Inflammatory macrophage (primary cell): ENCODE data around the gene CTIF.
A peak's percentile ranks its signal among the peaks of the same experiment; 100 is the strongest.

Source experiments
- DNase-seq, 2 donors: peaks; one replicate each; pipeline ENCODE4 v3.0.0-alpha.2; 2020 to 2022

Gene CTIF

DNA sequence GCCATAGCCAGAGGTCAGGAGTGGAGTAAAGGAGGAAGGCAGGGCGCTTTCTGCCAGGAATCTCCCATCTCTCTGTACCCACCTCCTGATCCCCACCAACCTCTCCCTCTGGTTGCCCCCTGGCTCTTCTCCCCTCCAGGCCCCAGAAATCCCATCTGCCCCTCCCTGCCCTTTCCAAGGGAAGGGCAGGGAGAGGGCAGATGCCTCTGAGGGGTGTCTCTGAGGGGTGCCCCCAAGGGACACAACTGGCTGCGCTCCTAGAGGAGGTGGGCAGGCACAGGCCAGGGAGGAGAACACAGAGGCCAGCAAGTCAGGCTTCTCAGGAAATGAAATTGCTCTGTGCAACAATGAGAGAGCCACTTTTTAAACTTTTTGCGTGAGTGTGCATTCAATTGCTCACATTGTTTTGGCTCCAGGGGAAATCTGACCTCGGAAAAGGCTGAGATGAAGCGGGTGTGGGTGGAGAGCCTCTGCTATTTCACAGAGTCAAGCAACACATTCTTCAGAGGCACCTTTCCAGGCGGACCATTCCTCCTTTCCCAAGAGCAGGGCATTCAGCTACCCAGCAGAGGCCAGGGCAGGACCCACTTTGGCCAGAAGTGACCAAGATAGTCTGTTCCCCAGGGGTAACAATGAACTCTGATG is 286.4 kb downstream of the CTIF start:
- no peak for DNase-seq

DNA sequence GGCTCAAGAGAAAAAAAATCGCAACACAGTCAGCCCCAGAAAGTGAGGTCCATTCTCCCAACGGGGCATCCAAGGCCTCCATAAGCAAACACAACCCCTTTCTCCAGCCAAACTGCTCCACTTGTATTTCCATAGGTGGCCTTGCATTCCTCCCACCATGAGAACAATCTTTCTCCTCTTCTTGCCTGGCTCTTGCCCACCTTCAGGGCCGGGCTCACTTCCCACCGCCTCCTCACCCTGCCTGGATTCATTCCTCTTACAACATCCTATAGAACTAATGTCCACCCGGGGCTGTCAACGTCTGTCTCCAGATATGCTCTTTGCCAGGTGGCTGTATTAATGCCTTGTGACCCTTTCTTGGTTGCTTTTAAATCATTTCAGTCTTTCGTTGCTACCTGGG is 287.4 kb downstream of the CTIF start:
- no peak for DNase-seq

DNA sequence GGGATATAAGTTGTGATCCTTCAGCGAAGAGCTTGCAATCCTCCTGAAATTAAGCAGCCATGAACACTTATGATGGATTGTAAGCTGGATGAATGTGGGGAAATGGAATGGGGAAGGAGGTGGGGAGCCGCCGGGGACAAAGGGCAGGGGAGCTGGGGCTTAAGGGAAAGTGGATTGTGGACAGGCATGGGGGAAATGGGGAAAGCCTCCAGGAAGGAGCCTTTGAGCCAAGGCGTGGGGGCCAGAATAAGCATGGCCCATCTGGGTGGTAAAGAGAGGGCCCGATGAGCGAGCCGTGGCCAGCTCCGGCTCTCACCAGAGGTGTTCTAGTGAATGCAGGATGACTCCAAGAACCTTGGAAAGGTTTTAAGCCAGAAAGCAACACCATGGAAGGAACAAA is 288.0 kb downstream of the CTIF start:
- DNase-seq: no peak

DNA sequence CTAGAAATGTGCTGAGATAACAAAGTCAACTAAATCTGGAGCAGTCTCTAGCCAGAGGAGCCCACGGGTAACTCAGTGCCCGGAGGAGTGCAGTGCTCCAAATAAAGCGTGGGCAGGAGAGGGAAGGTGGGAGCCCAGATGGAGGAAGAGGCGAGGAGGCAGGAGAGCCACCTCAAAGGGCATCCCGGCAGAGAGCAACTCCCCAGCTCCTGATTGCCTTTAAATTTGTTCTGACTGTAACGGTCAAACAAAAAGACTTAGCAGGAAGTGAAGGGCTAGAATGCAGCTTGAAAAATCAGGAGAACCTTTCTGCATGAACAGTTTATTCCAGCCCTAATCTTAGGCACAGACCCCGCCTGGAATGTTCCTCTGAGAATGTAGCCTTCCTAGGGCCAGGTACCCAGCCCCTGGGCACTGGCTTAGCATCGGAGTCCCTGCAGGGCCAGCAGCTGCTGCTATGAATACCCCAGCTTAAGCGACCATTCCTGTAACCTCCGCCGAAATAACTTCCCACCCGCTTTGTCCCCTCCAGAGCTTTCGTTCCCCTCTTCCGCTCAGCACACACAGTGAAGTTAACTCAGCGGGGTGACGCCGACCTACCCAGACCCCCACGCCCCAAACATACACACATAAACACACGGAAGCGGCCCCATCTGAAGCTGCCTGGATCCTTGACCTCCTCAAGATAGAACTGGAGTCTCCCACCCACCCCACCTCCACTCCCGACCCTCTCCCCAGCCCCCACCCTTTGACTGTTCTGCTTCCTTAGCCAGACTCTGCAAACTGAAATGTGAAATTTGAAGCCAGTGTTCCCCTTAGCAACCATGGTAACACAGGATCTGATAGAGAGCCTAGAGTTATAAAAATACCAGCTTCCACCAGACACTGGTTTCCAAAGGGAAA is 288.7 kb downstream of the CTIF start:
- no peak for DNase-seq

DNA sequence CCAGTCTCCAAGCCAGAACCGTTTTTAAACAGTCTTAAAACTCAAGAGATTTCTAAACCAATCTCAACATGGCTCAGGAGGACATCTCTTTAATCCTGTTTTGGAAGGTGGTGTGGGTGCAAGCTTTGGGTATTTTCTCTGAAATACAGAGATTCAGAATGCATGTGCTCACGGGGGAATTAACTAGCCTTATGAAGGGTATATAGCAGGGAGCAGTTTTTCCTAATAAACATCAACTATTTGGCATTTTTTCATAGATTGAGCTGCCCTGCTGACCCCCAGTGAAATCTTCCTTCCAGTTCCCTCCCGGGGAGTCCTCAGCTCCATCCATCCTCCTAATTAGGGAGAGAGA is 289.3 kb downstream of the CTIF start:
- DNase-seq: no peak

DNA sequence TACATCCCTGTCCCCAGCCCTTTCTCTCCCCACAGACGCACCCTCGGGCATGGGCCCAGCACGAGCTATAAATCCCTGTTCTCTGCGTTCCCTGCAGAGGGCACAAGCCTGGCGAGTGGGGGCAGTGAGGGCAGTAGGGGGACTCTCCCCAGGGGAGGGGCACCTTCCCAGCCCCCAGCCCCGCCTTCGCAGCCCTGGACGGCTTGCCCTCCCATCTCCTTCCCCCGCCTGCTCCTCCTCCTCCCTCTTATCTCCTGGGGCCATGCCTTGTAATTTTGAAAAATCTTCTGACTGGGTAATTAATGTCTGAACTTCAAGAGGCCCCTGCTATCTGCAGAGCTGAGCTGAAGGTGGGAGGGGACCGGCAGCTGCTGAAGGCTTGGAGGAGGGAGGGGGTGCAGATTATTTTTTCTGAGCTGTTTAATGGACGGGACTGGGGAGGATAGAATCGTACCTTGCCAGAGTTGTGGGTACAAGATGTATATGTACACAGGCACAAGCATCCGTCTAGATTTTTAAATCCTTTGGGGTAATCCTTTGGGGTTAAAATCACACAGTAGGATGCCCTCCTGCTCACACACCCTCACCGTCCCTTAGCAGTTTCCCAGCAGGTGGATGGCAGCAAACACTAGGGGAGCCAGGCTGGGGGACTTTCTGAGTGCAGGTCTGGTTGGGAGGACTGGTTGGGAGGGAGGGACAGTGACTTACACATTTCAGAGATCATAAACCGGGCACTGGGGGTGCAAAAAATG is 290.0 kb downstream of the CTIF start:
- DNase-seq: no peak

DNA sequence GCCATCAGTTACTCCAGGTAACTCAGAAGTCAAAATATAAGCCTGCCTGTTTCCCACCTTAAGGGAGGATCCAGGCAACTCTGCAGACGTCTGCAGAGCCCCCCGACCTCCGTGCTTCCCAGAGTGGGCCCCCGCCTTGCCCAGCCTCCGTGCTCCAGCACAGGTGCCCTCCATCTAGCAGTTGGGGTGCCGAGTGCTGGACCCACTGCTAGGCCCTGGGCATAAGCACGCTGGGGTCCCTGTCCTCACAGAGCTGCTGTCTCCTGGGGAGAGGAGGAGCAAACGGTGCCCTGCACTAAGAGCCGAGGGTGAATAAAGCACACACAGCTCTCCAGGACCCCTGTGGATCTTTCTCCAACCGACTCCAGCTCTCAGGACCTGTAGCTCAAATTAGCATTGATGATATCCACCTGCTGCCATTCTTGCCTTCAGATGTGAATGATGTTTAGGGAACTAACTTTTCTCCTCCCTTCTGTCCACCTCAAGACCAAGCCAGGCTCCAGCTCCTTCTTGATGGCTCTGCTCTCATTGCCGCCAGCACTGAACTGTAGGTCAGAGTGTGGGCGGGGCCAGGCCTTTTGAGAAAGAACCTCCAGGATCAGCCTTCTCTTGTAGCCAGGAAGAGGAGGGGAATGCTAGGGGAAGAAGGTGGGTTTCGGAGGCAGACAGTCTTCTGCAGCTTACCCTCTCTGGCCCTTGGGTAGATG is 290.8 kb downstream of the CTIF start:
- DNase-seq: no peak

DNA sequence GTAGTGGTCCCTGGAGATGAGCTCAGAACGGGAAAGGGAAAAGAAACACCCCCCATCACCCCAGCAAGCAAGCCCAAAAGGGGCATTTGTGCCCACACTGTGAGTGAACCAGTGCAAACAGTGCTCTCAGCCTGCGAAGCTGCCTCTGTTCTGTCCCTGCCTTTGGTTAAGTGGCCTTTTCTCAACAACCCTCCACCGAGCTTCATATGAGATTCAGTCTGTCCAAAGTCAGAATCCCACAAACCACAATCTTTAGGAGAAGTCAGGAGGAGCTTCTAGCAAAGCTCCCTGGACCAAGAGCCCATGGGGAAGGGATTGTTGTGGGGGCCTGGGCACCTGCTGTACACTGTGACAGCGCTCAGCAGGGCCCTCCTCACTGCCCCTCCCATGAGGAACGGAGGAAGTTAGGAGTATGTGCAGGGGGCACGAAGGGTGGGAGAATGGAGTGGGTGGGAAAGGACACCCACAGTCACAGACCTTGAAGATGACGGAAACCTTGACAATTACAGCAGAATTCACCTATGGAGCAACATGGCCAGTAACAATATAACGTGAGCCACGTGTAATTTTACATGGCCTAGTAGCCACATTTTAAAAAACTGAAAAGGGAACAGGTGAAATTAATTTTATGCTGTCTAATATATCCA is 292.4 kb downstream of the CTIF start:
- peak in 1 of 2 donors; percentile 16 for DNase-seq

DNA sequence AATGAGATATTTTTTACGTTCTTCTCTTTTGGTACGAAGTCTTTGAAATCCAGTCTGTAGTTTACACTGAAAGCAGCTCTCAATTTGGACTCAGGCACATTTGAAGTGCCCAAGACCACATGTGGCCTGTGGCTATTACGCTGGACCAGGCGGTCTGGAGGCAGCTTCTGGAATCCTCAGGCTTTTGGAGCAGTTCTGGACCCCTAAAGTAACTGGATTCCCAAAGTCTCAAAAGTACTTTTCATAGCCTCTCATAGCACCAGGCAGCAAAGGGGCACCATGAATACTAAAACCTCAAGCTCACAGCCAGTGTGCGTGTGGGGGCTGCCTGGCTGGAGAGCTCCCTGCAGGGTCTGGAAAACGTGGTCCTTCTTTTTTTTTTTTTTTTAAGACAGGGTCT is 293.0 kb downstream of the CTIF start:
- DNase-seq: no peak

DNA sequence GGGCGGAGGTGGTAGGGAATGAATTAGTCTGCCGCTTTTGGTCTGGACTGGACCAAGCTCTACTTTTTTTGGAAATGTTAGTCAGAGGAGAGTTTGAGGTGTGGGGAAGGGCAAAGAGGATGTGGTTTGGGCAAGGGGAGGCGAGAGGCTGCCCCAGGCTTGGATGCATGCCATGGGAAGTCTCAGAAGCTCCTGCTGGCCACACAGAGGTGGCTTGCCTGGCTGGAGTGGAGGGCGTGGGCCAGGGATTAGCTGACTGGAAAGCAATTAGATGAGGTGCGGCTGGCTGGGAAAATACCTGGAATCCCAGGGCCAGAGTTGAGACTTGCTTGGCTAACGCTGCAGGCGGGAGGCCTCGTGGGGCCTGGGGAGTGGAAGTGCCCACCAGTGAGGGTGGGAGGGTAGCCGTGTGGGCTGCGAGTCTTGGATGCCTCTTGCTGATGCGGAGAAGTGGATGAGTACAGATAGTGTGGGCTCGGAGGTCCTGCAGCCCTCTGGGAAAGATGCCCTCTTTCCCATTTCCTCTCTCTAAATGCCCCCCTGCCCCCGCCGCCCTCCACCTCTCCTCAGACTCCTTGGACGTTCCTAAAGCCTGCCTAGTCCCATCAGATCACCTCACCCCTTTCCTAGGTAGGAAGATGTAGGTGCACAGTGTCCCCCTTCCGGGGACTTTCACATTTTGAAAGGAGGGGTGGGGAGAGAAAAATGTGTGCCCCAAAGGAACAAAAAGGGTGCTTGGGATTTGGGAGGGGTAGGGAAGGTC is 294.3 kb downstream of the CTIF start:
- peak; percentile 43 to 61 for DNase-seq

DNA sequence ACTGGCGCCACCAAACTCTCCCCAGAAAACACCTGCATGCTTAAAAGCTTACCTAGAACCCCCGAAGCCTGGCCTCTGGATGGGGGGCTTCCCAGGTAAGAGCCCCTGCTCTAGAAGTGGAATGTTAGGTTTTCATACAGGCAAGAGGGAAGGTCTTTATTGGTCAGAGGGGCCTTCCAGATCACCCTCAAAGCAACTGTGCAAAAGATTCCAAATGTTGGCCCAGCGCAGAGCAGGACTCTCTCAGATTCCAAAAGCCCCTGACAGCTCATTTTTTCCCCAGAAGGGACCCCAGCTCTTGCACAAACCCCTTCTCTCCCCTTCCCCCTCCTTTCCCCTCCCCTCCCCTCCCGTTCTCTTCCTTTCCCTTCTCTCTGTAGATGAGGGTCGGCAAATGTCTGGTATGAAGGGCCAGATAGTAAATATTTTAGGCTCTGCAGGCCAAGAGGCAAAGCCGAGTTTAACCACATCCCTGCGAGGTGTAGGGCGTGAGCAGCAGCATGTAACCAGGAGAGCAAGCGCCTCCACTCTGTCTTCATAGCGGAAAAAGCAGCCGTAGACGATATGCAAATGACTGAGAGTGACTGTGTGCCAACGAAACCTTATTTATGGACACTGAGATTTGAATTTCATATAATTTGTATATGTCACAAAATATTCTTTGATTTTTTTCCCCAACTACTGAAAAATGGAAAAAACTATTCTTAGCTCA is 295.0 kb downstream of the CTIF start:
- DNase-seq: peak; percentile 29 to 53

DNA sequence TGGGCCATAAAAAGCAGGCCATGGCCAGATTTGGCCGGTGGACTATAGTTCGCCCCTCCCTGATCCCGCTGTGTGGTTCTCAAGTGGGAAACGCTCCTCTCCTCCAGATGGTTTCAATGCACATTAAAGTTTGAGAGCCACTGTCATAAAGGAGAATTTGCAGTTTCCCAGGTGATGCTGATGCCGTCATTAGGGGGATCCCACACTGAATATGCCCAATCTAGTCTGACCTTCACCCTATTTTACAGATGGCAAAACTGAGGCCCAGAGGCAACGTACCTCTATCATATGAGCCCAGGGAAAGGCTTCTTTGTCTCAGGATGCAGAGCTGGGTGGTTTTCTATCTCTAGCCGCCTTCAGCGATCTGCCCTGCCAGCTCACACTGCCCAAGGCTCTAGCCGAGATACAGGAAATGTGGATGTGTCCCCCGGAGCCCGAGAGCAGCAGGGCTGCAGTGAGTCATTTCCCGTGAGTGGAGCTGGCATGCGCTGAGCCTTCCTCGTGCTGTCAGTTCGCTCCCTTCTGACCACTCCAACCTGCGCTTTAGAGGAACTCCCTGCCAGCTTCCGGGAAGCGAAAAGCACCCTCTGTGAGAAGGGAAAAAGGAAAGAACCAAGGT is 295.7 kb downstream of the CTIF start:
- DNase-seq: peak; percentile 94 to 98

DNA sequence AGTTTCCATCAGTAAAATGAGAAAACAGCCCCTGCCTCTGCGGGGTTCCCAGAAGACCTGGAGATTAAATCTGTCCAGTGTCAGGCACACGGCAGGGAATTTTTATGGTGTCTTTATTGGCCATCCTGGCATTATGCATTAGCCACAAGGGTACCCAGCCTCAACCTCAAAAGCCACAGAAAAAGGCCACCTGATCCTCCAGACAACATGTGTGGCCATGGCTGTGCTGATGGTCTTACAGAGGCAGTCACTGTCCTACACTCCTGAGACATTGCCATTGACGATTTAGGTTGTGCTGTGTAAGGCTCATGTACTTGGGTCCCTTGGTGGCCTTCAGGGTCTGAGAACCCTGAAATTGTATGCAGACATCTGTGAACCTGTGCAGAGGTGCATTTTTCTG is 296.3 kb downstream of the CTIF start:
- DNase-seq: no peak

DNA sequence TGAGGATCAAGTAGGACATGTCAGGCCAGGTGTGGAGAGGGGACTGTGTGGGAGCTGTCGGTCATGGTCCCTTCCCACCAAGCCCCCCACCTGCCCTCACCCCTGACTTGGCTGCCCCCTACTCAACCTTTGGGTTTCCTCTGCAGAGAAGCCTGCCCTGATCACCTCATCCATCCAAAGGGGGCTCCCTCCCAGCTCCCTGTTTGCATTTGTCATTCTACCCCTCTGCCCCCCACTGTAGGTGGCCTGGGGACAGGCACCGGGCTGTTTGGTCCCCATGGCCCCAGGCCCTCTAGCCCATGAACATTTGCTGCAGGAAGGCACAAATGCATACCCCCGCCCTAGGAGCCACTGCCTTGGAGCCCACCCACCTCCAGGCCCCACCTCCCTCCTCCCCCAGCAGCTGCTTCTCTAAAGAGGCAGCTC is 296.9 kb downstream of the CTIF start:
- DNase-seq: no peak

DNA sequence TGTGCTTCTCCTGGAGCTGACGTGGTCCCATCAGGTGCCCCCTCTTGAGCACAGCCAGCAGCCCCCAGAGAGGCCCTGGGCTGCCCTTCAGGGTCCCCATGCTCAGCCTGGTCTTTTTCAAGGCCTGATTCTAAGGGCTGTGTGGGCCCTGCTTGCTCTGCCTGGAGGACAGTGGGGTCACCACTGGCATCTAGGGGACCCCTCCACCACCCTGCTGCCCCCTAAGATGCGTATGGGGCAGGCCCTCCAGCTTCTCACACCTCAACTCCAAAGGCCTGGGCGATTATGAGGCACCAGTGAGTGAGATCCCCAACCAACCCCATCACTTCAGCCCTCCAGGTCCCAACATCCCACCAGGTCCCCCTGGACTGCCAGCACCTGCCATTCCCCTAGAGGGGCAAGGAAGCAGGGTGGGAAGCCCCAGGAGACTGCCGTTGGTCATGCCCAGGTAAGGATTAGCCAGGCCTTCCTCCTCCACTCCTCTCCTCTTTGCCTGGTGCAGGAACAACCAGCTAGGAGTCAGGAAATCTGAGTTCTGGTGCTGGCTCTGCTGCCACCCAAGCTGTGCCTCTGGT is 297.5 kb downstream of the CTIF start:
- DNase-seq: no peak

DNA sequence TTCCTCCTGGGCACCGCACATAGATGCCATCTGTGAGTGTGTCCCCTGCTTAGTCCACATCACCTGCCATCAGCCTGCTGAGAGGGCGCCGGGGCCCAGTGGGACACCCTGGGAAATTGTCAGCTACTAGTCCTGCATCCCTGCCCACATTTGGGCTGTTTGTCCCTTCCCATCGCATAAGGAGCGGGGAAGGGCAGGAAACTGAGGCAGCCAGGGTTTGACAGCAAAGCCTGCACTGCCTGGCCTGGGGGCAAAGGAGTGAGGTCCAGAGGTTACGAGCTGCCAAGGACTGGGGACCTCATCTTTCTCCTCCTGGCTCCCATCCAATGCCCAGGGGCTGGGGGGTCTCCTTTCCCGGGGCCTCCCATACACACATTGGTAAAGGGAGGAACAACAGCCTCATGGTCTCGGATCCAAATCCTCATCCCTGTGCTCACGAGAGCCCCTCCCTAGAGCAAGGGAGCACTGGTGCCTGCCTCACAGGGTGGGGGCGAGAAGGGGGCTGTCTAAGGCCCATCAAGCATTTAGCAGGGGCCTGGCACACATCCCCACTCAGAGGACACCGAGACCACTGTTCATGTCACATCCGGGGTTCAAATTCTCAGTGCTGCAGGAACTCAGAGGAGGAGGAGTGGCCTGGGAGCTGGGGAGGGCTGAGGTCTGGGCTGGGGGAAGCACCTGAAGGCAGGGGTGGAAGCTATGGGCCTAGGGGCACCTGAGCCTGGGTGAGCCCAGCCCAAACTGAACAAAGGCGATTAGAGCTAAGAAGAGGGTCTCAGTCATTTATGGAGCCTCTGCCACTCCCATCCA is 298.2 kb downstream of the CTIF start:
- no peak for DNase-seq

DNA sequence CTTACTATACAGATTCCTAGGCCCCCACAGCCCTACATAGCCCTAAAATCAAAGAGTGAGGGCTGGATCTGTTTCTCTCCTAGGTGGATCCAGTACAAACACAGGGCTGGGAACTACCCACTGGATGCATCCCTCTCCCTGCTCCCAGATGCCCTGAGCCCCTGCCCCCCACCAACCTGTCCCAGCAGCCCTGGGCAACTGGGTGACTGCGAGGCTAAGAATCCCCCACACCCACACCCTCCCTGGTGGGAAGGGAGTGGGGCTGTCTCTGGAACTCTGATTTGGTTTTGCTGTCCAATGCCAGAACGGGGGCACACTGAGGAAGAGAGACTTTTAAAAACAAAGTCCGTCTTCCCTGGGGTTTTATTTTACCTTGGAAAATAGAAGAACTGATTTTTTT is 298.8 kb downstream of the CTIF start:
- no peak for DNase-seq

DNA sequence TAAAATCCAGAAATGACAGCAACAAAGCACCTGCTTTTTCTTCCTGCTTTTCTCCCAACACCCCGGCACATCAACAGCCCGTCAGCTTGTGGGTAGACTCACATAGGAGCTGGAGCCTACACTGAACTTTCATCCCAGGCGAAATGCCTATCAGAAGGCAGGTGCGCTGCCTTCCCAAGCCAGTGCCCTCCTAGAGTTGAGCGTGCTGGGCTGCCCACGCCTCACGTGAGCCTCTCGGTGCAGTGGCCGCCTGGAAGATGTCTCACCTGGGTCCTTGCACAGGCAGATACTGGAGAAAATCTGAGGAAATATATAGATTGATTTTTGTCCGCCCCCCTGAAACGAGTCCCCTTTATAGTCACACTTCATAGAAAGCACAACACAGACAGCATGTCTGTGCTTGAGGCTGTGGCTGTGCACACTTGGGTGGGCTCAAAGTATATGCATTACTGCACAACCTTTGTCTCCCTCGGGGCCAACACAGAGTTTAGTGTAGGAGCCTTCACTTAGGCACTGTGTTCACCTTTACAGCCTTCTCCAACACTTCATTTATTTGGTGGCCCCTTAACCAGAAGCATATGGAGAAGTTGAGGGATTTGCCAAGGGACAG is 299.4 kb downstream of the CTIF start:
- no peak for DNase-seq
